Ascending aorta (tissue), 2 donors: ENCODE measurements around the gene CACNA2D1. TPM values are rescaled to one million over a fixed set of nuclear protein-coding genes. Genes with fewer than 3 reads are reported as not detected.

Experiments used
- DNase-seq, 2 donors: peaks; one replicate each; pipeline ENCODE4 v3.0.0-alpha.2; 2019; ENCODE audit warnings: low spot score in 2 of 2
- H3K27ac ChIP-seq, 2 donors: fragments of 200-600 bp; sonication (generic); one replicate each; pipeline ENCODE4 v1.5.1; 2016 to 2017; ENCODE audit warnings: mild to moderate bottlenecking in 1 of 2
- H3K27me3 ChIP-seq: fragments of 200-600 bp; sonication (generic); one replicate; pipeline ENCODE4 v1.5.1; 2017
- H3K36me3 ChIP-seq, 2 donors: fragments of 200-600 bp; sonication (generic); one replicate each; pipeline ENCODE4 v1.5.1; 2016
- H3K4me1 ChIP-seq, 2 donors: fragments of 200-600 bp; sonication (generic); one replicate each; pipeline ENCODE4 v1.5.1; 2016 to 2017; ENCODE audit warnings: mild to moderate bottlenecking in 1 of 2
- H3K4me3 ChIP-seq, 2 donors: fragments of 200-600 bp; sonication (generic); one replicate each; pipeline ENCODE4 v1.5.1; 2016 to 2017; ENCODE audit warnings: mild to moderate bottlenecking in 1 of 2
- H3K9me3 ChIP-seq, 2 donors: fragments of 200-600 bp; sonication (generic); one replicate each; pipeline ENCODE4 v1.5.1; 2016
- intact Hi-C: fragments of 100-400 bp; cut with DNase I; formaldehyde crosslinking; loops from one replicate; pipeline ENCODE4 v1.15.1; 2023
- total RNA-seq: library from RNA; depleted of rRNA; stranded (reverse); fragments of >200 nt; gene quantifications from one replicate; pipeline ENCODE4 v1.1.0, GENCODE V29; 2016
- TF ChIP-seq, protein P1 (sequence below), 3 experiments: fragments of 200-600 bp in 2 of 3; fragments of 450-650 bp in 1 of 3; sonication (generic) in 2 of 3; IDR thresholded peaks; one replicate each; pipeline ENCODE4 v1.5.1; 2016 to 2019; ENCODE audit warnings: antibody characterized with exemption in 3 of 3, mild to moderate bottlenecking in 1 of 3, moderate library complexity in 1 of 3

Gene CACNA2D1
- total RNA-seq, 1 donor from 2014 or later, result 17.3 TPM

DNA sequence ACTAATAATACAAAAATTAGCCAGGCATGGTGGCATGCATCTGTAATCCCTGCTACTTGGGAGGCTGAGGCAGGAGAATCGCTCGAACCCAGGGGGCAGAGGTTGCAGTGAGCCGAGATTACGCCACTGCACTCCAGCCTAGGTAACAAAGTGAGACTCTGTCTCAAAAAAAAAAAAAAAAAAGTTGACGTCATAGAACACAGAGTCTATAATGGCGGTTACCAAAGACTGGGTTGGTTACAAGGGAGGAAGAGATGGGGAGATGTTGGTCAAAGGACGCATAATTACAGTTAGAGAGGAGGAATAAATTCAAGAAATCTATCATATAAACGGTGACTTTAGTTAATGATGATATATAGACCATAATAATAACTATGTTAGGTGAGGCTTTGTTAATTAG is 364.1 kb downstream of the CACNA2D1 start:
- Histone ChIP-seq H3K27me3 (no peaks in the 10 kb centered on the region), H3K4me1 (no peaks in the 10 kb centered on the region), H3K4me3 (no peak overlapping the region), H3K27ac (no peak overlapping the region), H3K36me3 (no peaks in the 10 kb centered on the region), H3K9me3 (no peaks in the 10 kb centered on the region)
- TF ChIP-seq, protein P1, sequence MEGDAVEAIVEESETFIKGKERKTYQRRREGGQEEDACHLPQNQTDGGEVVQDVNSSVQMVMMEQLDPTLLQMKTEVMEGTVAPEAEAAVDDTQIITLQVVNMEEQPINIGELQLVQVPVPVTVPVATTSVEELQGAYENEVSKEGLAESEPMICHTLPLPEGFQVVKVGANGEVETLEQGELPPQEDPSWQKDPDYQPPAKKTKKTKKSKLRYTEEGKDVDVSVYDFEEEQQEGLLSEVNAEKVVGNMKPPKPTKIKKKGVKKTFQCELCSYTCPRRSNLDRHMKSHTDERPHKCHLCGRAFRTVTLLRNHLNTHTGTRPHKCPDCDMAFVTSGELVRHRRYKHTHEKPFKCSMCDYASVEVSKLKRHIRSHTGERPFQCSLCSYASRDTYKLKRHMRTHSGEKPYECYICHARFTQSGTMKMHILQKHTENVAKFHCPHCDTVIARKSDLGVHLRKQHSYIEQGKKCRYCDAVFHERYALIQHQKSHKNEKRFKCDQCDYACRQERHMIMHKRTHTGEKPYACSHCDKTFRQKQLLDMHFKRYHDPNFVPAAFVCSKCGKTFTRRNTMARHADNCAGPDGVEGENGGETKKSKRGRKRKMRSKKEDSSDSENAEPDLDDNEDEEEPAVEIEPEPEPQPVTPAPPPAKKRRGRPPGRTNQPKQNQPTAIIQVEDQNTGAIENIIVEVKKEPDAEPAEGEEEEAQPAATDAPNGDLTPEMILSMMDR (IDR thresholded peaks at IDR 0.05), result no peak
- no peak for DNase-seq
- intact Hi-C loops, result no loop called here

DNA sequence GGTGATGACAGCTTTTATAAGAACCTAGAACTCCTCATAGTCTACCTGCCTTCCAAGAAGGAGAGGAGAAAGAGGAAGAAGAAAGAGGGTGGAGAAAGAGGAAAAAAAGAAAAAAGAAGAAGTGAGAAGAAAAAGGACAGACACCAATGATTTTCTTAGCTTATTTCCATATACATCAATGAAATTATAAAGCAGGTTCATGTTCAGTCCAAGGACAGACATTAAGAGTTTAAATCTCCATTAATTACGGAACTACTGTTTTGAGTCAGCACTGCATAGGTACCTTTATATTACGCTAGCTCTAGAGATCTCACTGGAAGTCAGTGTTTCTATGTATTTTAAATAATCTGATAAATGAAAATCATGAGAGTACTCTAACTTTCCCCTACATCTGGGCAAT is 364.8 kb downstream of the CACNA2D1 start:
- TF ChIP-seq, protein P1 (IDR thresholded peaks at IDR 0.05), result no peak
- H3K27ac ChIP-seq, result no peak overlapping the region
- no peaks in the 10 kb centered on the region for H3K36me3 ChIP-seq
- H3K9me3 ChIP-seq, result no peaks in the 10 kb centered on the region
- intact Hi-C loops, result no loop called here
- no peak for DNase-seq
- no peak overlapping the region for H3K4me3 ChIP-seq
- H3K27me3 ChIP-seq, result no peaks in the 10 kb centered on the region
- H3K4me1 ChIP-seq, result no peaks in the 10 kb centered on the region

DNA sequence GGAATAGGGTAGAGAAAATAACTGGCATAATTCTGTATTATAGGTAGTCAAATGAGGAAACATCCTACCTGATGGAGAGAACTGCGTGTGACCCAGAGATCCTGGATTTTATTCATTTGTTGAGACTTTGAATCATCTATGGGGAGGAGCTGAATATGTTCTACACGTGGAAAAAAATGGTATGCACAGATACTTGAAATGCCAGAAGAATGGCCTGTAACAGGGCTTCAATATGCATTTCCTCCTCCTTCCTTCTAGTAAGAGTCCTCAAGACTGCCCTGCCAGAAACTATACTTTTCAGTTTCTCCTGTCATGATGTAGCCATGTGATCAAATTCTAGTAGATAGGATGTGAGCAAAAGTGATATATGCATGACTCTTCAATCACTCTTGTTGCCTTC is 372.1 kb downstream of the CACNA2D1 start:
- H3K27ac ChIP-seq, result no peak overlapping the region
- no peaks in the 10 kb centered on the region for H3K36me3 ChIP-seq
- no peaks in the 10 kb centered on the region for H3K4me1 ChIP-seq
- no peaks in the 10 kb centered on the region for H3K9me3 ChIP-seq
- no peaks in the 10 kb centered on the region for H3K27me3 ChIP-seq
- intact Hi-C loops, result no loop called here
- no peak overlapping the region for H3K4me3 ChIP-seq
- TF ChIP-seq, protein P1 (IDR thresholded peaks at IDR 0.05), result no peak
- no peak for DNase-seq

DNA sequence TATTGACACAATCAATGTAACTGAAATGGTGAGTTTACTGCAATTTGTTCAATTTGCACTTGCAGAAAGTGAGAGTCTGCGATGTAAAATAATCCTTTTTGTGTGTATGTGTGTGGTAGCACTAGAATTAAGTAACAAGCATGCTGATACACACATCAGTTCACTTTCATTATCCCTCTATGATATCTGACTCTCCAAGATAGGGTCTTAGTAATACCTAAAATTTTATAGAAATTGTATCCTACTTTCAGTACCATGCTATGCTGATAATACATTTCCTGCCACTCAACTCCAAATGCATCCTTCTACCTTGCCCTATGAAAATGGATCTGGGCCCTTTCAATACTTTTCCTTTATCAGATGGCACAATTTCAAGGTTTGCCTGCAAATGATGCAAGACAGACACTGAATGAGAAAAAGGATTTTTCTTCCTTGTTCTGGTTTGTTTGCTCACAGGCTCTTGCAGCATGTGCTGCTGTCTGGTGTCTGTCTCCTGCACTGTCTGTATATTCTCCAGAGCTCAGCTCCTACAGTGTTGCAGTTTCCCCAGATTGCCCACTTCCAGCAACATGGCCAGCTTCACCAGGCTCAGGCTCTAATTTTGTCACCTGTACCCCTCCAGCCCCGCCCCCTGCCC is 375.8 kb downstream of the CACNA2D1 start:
- no peaks in the 10 kb centered on the region for H3K9me3 ChIP-seq
- intact Hi-C loops, result no loop called here
- no peak overlapping the region for H3K4me3 ChIP-seq
- H3K27ac ChIP-seq, result no peak overlapping the region
- no peaks in the 10 kb centered on the region for H3K27me3 ChIP-seq
- no peaks in the 10 kb centered on the region for H3K4me1 ChIP-seq
- TF ChIP-seq, protein P1 (IDR thresholded peaks at IDR 0.05), result no peak
- H3K36me3 ChIP-seq, result no peaks in the 10 kb centered on the region
- no peak for DNase-seq

DNA sequence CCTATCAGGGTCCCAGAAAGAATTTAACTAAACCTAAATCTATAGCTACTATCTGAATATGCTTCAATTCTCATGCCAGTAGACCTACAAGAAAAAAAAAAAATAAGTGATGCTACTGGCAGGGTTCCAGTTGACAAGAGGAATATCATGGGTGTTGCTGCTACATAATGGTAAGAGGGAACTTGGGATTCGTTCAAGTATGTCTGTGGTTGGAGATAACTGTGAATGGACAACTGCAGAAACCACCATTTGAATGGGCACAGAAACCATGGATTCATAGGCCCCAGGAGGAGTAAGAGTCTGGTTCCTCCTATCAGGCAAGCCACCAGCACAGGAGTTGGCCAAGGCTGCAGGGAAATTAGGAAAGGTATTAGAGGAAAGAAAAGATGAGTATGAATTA is 386.1 kb downstream of the CACNA2D1 start:
- intact Hi-C loops, result no loop called here

More for the DNA sequence above, 386.1 kb downstream of the CACNA2D1 start:
- H3K4me3 ChIP-seq, result no peak overlapping the region
- H3K27me3 ChIP-seq, result no peaks in the 10 kb centered on the region
- TF ChIP-seq, protein P1 (IDR thresholded peaks at IDR 0.05), result no peak
- no peak for DNase-seq
- no peak overlapping the region for H3K27ac ChIP-seq
- H3K9me3 ChIP-seq, result no peaks in the 10 kb centered on the region
- H3K4me1 ChIP-seq, result no peaks in the 10 kb centered on the region
- H3K36me3 ChIP-seq, result peaks cover 0 to 3% of the 10 kb centered on the region in 2 donors
